CD4-positive, alpha-beta T cell (primary cell): ENCODE results near the gene CCL17. TPM values are rescaled to one million over a fixed set of nuclear protein-coding genes. Genes with fewer than 3 reads are reported as not detected.
"Not testable (repeated sequence)": the region's sequence is repeated elsewhere in the genome, so short reads cannot be mapped to it uniquely, and the experiment has no call there.

Experiments used
- ATAC-seq: fragments of 200-7000 bp; cut with Tn5 transposase; one replicate; pipeline ENCODE4 v1.10.0; 2022; ENCODE audit warnings: mild to moderate bottlenecking; ENCODE audit not compliant: poor library complexity
- CTCF ChIA-PET: fragments of 350-600 bp; sonication (Branson Sonifier 250); formaldehyde crosslinking; loops from one replicate; lab custom pipeline; 2021; ENCODE audit warnings: antibody characterized with exemption, inconsistent platforms; lab: Charles Lee
- POLR2A ChIA-PET: fragments of 350-600 bp; sonication (Branson Sonifier 250); formaldehyde crosslinking; loops from one replicate; lab custom pipeline; 2021; ENCODE audit warnings: antibody characterized with exemption, inconsistent platforms; lab: Charles Lee
- DNase-seq, 14 experiments: peaks; one replicate each; pipeline ENCODE4 v3.0.0-alpha.2; 2013 to 2020; ENCODE audit warnings: mixed read lengths in 2 of 14
- H3K27ac ChIP-seq, 2 donors: one replicate each; pipeline versions ENCODE4 v1.5.1 to v1.7.0; 2013; ENCODE audit warnings: low read length in 2 of 2, low read depth in 1 of 2, mild to moderate bottlenecking in 1 of 2
- H3K27me3 ChIP-seq, 2 experiments: 1 replicate in 1 of 2; 2 replicates in 1 of 2; pipeline versions ENCODE4 v1.6.1 to v1.7.0; 2013; ENCODE audit warnings: low read length in 2 of 2, control low read depth in 1 of 2, mild to moderate bottlenecking in 1 of 2, moderate library complexity in 1 of 2; ENCODE audit not compliant: insufficient read depth in 2 of 2, control insufficient read depth in 1 of 2
- H3K36me3 ChIP-seq: one replicate; pipeline ENCODE4 v1.6.1; 2013; ENCODE audit warnings: low read length, control low read depth; ENCODE audit not compliant: insufficient read depth
- H3K4me1 ChIP-seq: one replicate; pipeline ENCODE4 v1.6.1; 2013; ENCODE audit warnings: low read length, control low read depth; ENCODE audit not compliant: insufficient read depth
- H3K4me3 ChIP-seq: one replicate; pipeline ENCODE4 v1.5.1; 2013; ENCODE audit warnings: mild to moderate bottlenecking, low read length, moderate library complexity
- H3K9me3 ChIP-seq, 2 experiments: 1 replicate in 1 of 2; 2 replicates in 1 of 2; pipeline versions ENCODE4 v1.6.1 to v1.7.0; 2013; ENCODE audit warnings: low read length in 2 of 2, mild to moderate bottlenecking in 2 of 2, control low read depth in 1 of 2, moderate library complexity in 1 of 2; ENCODE audit not compliant: control insufficient read depth in 1 of 2, insufficient read depth in 1 of 2
- H3K27ac Mint-ChIP-seq: one replicate; pipeline ENCODE4 v1.8.0; 2020; ENCODE audit warnings: mixed read lengths
- H3K27me3 Mint-ChIP-seq: one replicate; pipeline ENCODE4 v1.8.0; 2021; ENCODE audit warnings: mixed read lengths
- H3K36me3 Mint-ChIP-seq: one replicate; pipeline ENCODE4 v1.8.0; 2021; ENCODE audit warnings: low read depth, mixed read lengths
- H3K4me1 Mint-ChIP-seq: one replicate; pipeline ENCODE4 v1.8.0; 2021; ENCODE audit warnings: low read depth, mixed read lengths
- H3K4me3 Mint-ChIP-seq: one replicate; pipeline ENCODE4 v1.8.0; 2020; ENCODE audit warnings: mild to moderate bottlenecking, mixed read lengths
- H3K9me3 Mint-ChIP-seq: one replicate; pipeline ENCODE4 v1.8.0; 2020; ENCODE audit warnings: mixed read lengths
- intact Hi-C, 2 experiments: fragments of 100-400 bp; cut with DNase I in 1 of 2; cut with micrococcal nuclease in 1 of 2; formaldehyde crosslinking; loops; one replicate each; pipeline versions ENCODE4 v1.15.1 to v1.9.0; 2023 to 2025; cut with DNase I, micrococcal nuclease
- total RNA-seq, 174 experiments: library from RNA in 2 of 174; stranded (reverse) in 2 of 174; gene quantifications; one replicate each; pipeline ENCODE4 v1.2.3 and lab custom pipeline; 2021 to 2026
- TF ChIP-seq, protein P1 (sequence below): fragments of 200-600 bp; IDR thresholded peaks from one replicate; pipeline ENCODE4 v1.8.0; 2022; ENCODE audit warnings: antibody characterized with exemption, mild to moderate bottlenecking

The CCL17 gene
- total RNA-seq, 2 experiments from 2014 or later = not detected

DNA sequence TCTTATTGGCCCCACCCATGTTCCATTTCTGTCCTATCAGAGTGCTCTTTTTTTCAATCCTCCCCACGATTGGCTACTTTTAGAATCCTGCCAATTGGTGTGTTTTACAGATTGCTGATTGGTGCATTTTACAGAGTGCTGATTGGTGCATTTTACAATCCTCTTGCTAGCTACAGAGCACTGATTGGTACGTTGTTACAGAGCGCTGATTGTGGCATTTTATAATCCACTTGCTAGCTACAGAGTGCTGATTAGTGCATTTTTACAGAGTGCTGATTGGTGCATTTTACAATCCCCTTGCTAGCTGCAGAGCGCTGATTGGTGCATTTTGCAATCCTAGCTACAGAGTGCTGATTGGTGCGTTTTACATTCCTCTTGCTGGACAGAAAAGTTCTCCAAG is 9.5 kb upstream of the CCL17 start:
- DNase-seq (no peak), ATAC-seq (no peak)
- H3K27ac Mint-ChIP-seq = no peak overlapping the region
- intact Hi-C loops = no loop called here
- no peaks in the 10 kb centered on the region for H3K9me3 ChIP-seq
- H3K9me3 Mint-ChIP-seq = no peaks in the 10 kb centered on the region
- no peak overlapping the region for H3K27ac ChIP-seq
- H3K4me1 ChIP-seq = no peaks in the 10 kb centered on the region
- no peaks in the 10 kb centered on the region for H3K36me3 ChIP-seq
- CTCF ChIA-PET = interaction anchor here (0.7 kb wide), 1 partner anchor 563 kb away, joined by 3 read pairs; no protein-coding TSS in a partner anchor
- no peaks in the 10 kb centered on the region for H3K36me3 Mint-ChIP-seq
- H3K4me1 Mint-ChIP-seq = no peaks in the 10 kb centered on the region
- no peaks in the 10 kb centered on the region for H3K27me3 ChIP-seq
- POLR2A ChIA-PET = no interaction called here
- no peak overlapping the region for H3K4me3 ChIP-seq
- H3K27me3 Mint-ChIP-seq = peaks cover 6% of the 10 kb centered on the region
- TF ChIP-seq, protein P1, sequence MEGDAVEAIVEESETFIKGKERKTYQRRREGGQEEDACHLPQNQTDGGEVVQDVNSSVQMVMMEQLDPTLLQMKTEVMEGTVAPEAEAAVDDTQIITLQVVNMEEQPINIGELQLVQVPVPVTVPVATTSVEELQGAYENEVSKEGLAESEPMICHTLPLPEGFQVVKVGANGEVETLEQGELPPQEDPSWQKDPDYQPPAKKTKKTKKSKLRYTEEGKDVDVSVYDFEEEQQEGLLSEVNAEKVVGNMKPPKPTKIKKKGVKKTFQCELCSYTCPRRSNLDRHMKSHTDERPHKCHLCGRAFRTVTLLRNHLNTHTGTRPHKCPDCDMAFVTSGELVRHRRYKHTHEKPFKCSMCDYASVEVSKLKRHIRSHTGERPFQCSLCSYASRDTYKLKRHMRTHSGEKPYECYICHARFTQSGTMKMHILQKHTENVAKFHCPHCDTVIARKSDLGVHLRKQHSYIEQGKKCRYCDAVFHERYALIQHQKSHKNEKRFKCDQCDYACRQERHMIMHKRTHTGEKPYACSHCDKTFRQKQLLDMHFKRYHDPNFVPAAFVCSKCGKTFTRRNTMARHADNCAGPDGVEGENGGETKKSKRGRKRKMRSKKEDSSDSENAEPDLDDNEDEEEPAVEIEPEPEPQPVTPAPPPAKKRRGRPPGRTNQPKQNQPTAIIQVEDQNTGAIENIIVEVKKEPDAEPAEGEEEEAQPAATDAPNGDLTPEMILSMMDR = no peak
- H3K4me3 Mint-ChIP-seq = no peak overlapping the region

DNA sequence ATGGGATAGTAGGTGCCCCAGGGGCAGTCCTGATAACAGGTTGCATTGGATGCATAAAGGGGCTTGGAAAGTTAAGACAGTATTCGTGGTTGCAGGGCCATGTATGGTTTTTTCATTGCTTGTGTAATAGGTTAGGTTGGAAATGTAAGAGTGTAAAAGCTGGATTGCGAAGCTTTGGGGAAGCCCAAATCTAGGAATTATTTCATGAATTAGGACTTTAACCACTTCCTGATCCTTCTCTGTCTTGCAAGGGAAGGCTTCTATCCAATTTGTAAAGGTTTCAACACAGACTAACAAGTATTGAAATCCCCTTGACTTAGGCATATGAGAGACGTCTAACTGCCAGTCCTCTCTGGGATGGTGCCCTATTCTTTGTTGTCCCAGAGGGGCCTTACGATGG is 7.8 kb upstream of the CCL17 start:
- no peaks in the 10 kb centered on the region for H3K4me1 ChIP-seq
- ChIA-PET CTCF (no interaction called here), POLR2A (no interaction called here)
- DNase-seq (no peak), ATAC-seq (no peak)
- TF ChIP-seq, protein P1 = no peak
- intact Hi-C loops = no loop called here
- Mint-ChIP-seq H3K4me3 (no peak overlapping the region), H3K36me3 (no peaks in the 10 kb centered on the region), H3K9me3 (no peaks in the 10 kb centered on the region), H3K27me3 (peaks cover 6% of the 10 kb centered on the region), H3K27ac (no peak overlapping the region), H3K4me1 (no peaks in the 10 kb centered on the region)
- no peaks in the 10 kb centered on the region for H3K9me3 ChIP-seq
- H3K27ac ChIP-seq = no peak overlapping the region
- H3K36me3 ChIP-seq = no peaks in the 10 kb centered on the region
- H3K27me3 ChIP-seq = no peaks in the 10 kb centered on the region
- H3K4me3 ChIP-seq = no peak overlapping the region

DNA sequence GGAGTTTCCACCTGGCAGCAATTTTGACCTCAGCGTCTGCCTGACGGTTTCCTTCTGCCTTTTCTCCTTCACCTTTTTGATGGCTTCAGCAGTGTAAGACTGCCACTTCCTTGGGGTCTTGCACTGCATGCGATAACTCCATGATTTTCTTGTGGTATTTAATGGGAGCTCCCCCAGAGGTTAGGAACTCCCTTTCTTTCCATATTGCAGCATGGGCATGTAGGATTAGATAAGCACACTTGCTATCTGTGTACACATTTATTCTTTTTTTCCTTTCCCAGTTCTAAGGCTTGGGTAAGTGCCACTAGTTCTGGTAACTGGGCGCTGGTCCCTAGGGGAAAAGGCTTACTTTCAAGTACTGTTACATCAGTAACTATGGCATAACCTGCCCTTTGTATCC is 7.1 kb upstream of the CCL17 start:
- H3K36me3 ChIP-seq, H3K27ac ChIP-seq, intact Hi-C loops, H3K4me3 Mint-ChIP-seq, H3K36me3 Mint-ChIP-seq, H3K4me3 ChIP-seq, POLR2A ChIA-PET, ATAC-seq, H3K27ac Mint-ChIP-seq, DNase-seq, H3K4me1 ChIP-seq, H3K4me1 Mint-ChIP-seq, H3K9me3 Mint-ChIP-seq, H3K9me3 ChIP-seq, H3K27me3 Mint-ChIP-seq, H3K27me3 ChIP-seq, CTCF ChIA-PET: not testable (repeated sequence)

DNA sequence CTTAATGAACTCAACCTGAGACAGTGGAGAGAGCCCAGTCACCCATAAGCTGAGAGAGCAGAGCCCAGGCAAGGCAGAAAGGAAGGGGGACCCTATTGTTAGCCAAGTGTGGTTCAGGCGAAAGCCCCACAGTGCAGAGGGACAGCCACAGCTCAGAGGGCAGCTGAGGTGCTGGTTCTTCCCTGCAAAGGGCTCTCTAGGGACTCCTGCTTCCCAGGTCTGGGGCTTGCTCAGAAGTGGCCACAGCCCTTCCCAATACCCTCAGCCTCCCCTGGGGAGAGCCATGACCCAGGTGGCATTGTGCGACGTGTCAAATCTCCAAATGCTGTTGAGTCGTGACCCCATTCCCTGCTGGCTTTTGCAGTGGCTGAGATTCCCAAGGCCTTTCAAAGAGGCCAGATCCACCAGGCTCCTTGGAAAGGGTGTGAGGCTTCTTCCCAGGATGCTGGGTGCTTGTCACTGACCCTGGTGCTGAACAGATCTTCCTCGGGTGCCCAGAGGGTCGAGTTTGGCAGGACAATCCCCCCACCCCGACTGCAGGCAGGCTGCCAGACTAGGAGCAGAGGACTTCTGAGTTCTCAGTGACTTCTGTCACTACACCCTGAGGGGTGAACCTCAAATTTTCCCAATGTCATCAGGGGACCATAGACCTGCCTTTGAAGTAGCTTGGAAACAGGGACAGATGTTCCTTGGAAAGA is 2.5 kb upstream of the CCL17 start:
- POLR2A ChIA-PET = no interaction called here
- H3K9me3 Mint-ChIP-seq = no peaks in the 10 kb centered on the region
- Histone ChIP-seq H3K36me3 (no peaks in the 10 kb centered on the region), H3K27me3 (no peaks in the 10 kb centered on the region), H3K4me3 (no peak overlapping the region), H3K27ac (no peak overlapping the region), H3K9me3 (no peaks in the 10 kb centered on the region), H3K4me1 (no peaks in the 10 kb centered on the region)
- DNase-seq (no peak), ATAC-seq (no peak)
- no peaks in the 10 kb centered on the region for H3K36me3 Mint-ChIP-seq
- CTCF ChIA-PET = no interaction called here
- TF ChIP-seq, protein P1 = no peak
- intact Hi-C loops = no loop called here
- H3K27me3 Mint-ChIP-seq = no peaks in the 10 kb centered on the region
- no peak overlapping the region for H3K4me3 Mint-ChIP-seq
- H3K4me1 Mint-ChIP-seq = no peaks in the 10 kb centered on the region
- no peak overlapping the region for H3K27ac Mint-ChIP-seq
